GM23338 (cell line): ENCODE results near the gene ZHX3.
A peak's percentile ranks its signal among the peaks of the same experiment; 100 is the strongest.

Experiments used
- CREB1 ChIP-seq: fragments of 250-450 bp; sonication (Bioruptor Pico); IDR thresholded peaks from 2 replicates; pipeline ENCODE4 v1.5.0; 2020; ENCODE audit warnings: low read depth, mild to moderate bottlenecking, moderate library complexity
- EZH2 ChIP-seq: fragments of 200-600 bp; sonication (generic); IDR thresholded peaks from one replicate; pipeline ENCODE4 v1.8.0; 2017; ENCODE audit warnings: antibody characterized with exemption, mild to moderate bottlenecking, low read depth; ENCODE audit not compliant: unreplicated experiment
- EZH2phosphoT487 ChIP-seq: fragments of 200-600 bp; sonication (generic); IDR thresholded peaks from one replicate; pipeline ENCODE4 v1.8.1; 2018; ENCODE audit warnings: antibody characterized with exemption; ENCODE audit not compliant: unreplicated experiment
- JUNB ChIP-seq: IDR thresholded peaks from one replicate; pipeline ENCODE4 v1.6.1; 2016; ENCODE audit warnings: antibody characterized with exemption; ENCODE audit not compliant: unreplicated experiment
- POLR2AphosphoS5 ChIP-seq: IDR thresholded peaks from 2 replicates; pipeline ENCODE4 v1.6.1; 2016; ENCODE audit warnings: antibody characterized with exemption, low read depth
- STAT1 ChIP-seq: IDR thresholded peaks from one replicate; pipeline ENCODE4 v1.6.1; 2016; ENCODE audit warnings: antibody characterized with exemption; ENCODE audit not compliant: unreplicated experiment
- TF ChIP-seq, protein P1 (sequence below), 2 experiments: fragments of 200-600 bp in 1 of 2; sonication (generic) in 1 of 2; conservative IDR thresholded peaks; 2 replicates each; pipeline versions ENCODE4 v1.5.1 to v1.6.1; 2016 to 2017; ENCODE audit warnings: antibody characterized with exemption in 2 of 2, low read depth in 2 of 2, mild to moderate bottlenecking in 2 of 2, moderate library complexity in 1 of 2
- TF ChIP-seq, protein P2 (sequence below): IDR thresholded peaks from one replicate; pipeline ENCODE4 v1.6.1; 2018; ENCODE audit warnings: antibody characterized with exemption; ENCODE audit not compliant: unreplicated experiment
- TF ChIP-seq, protein P3 (sequence below): IDR thresholded peaks from 2 replicates; pipeline ENCODE4 v1.6.1; 2016; ENCODE audit warnings: antibody characterized with exemption
- TF ChIP-seq, protein P4 (sequence below): fragments of 250-450 bp; sonication (Bioruptor Pico); IDR thresholded peaks from 2 replicates; pipeline ENCODE4 v1.5.0; 2020; ENCODE audit warnings: mild to moderate bottlenecking, moderate library complexity

DNA sequence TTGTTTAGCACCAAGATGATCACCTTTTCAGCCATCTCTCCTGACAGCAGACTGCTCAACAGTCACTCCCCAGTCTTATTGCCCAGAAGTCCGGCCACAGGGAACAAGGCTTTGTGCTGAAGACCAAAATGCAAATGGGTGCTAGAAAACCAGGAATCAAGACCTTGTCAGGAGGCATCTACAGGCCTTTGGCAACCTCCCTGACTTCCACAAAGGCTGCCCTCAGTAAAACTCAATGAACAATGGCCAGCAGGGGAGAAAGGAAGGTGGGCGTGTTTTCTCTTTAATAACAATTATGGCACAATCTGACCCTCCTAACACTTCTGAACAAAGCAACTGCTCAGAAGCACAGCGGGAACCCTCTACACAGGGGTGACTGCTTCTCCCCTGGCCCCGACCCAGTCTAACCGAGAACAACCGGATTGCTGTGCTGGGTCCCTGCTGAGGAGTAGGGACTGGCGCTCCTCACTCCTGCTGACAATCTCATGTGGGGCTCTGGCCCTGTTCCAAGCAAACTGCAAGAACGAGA is 138.6 kb downstream of the ZHX3 start:
- TF ChIP-seq, protein P1, sequence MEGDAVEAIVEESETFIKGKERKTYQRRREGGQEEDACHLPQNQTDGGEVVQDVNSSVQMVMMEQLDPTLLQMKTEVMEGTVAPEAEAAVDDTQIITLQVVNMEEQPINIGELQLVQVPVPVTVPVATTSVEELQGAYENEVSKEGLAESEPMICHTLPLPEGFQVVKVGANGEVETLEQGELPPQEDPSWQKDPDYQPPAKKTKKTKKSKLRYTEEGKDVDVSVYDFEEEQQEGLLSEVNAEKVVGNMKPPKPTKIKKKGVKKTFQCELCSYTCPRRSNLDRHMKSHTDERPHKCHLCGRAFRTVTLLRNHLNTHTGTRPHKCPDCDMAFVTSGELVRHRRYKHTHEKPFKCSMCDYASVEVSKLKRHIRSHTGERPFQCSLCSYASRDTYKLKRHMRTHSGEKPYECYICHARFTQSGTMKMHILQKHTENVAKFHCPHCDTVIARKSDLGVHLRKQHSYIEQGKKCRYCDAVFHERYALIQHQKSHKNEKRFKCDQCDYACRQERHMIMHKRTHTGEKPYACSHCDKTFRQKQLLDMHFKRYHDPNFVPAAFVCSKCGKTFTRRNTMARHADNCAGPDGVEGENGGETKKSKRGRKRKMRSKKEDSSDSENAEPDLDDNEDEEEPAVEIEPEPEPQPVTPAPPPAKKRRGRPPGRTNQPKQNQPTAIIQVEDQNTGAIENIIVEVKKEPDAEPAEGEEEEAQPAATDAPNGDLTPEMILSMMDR (conservative IDR thresholded peaks at IDR 0.05; ENCODE audit: low read depth in 2 of 2), result no peak
- TF ChIP-seq POLR2AphosphoS5 (peak; percentile 19; the same call in 1 of the 2 replicates), EZH2 (no peak), EZH2phosphoT487 (no peak), JUNB (no peak), STAT1 (no peak), CREB1 (CRISPR knock-in tag) (no peak)
- TF ChIP-seq, protein P2, sequence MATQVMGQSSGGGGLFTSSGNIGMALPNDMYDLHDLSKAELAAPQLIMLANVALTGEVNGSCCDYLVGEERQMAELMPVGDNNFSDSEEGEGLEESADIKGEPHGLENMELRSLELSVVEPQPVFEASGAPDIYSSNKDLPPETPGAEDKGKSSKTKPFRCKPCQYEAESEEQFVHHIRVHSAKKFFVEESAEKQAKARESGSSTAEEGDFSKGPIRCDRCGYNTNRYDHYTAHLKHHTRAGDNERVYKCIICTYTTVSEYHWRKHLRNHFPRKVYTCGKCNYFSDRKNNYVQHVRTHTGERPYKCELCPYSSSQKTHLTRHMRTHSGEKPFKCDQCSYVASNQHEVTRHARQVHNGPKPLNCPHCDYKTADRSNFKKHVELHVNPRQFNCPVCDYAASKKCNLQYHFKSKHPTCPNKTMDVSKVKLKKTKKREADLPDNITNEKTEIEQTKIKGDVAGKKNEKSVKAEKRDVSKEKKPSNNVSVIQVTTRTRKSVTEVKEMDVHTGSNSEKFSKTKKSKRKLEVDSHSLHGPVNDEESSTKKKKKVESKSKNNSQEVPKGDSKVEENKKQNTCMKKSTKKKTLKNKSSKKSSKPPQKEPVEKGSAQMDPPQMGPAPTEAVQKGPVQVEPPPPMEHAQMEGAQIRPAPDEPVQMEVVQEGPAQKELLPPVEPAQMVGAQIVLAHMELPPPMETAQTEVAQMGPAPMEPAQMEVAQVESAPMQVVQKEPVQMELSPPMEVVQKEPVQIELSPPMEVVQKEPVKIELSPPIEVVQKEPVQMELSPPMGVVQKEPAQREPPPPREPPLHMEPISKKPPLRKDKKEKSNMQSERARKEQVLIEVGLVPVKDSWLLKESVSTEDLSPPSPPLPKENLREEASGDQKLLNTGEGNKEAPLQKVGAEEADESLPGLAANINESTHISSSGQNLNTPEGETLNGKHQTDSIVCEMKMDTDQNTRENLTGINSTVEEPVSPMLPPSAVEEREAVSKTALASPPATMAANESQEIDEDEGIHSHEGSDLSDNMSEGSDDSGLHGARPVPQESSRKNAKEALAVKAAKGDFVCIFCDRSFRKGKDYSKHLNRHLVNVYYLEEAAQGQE, result no peak
- TF ChIP-seq, protein P3, sequence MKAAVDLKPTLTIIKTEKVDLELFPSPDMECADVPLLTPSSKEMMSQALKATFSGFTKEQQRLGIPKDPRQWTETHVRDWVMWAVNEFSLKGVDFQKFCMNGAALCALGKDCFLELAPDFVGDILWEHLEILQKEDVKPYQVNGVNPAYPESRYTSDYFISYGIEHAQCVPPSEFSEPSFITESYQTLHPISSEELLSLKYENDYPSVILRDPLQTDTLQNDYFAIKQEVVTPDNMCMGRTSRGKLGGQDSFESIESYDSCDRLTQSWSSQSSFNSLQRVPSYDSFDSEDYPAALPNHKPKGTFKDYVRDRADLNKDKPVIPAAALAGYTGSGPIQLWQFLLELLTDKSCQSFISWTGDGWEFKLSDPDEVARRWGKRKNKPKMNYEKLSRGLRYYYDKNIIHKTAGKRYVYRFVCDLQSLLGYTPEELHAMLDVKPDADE, result no peak
- TF ChIP-seq, protein P4, sequence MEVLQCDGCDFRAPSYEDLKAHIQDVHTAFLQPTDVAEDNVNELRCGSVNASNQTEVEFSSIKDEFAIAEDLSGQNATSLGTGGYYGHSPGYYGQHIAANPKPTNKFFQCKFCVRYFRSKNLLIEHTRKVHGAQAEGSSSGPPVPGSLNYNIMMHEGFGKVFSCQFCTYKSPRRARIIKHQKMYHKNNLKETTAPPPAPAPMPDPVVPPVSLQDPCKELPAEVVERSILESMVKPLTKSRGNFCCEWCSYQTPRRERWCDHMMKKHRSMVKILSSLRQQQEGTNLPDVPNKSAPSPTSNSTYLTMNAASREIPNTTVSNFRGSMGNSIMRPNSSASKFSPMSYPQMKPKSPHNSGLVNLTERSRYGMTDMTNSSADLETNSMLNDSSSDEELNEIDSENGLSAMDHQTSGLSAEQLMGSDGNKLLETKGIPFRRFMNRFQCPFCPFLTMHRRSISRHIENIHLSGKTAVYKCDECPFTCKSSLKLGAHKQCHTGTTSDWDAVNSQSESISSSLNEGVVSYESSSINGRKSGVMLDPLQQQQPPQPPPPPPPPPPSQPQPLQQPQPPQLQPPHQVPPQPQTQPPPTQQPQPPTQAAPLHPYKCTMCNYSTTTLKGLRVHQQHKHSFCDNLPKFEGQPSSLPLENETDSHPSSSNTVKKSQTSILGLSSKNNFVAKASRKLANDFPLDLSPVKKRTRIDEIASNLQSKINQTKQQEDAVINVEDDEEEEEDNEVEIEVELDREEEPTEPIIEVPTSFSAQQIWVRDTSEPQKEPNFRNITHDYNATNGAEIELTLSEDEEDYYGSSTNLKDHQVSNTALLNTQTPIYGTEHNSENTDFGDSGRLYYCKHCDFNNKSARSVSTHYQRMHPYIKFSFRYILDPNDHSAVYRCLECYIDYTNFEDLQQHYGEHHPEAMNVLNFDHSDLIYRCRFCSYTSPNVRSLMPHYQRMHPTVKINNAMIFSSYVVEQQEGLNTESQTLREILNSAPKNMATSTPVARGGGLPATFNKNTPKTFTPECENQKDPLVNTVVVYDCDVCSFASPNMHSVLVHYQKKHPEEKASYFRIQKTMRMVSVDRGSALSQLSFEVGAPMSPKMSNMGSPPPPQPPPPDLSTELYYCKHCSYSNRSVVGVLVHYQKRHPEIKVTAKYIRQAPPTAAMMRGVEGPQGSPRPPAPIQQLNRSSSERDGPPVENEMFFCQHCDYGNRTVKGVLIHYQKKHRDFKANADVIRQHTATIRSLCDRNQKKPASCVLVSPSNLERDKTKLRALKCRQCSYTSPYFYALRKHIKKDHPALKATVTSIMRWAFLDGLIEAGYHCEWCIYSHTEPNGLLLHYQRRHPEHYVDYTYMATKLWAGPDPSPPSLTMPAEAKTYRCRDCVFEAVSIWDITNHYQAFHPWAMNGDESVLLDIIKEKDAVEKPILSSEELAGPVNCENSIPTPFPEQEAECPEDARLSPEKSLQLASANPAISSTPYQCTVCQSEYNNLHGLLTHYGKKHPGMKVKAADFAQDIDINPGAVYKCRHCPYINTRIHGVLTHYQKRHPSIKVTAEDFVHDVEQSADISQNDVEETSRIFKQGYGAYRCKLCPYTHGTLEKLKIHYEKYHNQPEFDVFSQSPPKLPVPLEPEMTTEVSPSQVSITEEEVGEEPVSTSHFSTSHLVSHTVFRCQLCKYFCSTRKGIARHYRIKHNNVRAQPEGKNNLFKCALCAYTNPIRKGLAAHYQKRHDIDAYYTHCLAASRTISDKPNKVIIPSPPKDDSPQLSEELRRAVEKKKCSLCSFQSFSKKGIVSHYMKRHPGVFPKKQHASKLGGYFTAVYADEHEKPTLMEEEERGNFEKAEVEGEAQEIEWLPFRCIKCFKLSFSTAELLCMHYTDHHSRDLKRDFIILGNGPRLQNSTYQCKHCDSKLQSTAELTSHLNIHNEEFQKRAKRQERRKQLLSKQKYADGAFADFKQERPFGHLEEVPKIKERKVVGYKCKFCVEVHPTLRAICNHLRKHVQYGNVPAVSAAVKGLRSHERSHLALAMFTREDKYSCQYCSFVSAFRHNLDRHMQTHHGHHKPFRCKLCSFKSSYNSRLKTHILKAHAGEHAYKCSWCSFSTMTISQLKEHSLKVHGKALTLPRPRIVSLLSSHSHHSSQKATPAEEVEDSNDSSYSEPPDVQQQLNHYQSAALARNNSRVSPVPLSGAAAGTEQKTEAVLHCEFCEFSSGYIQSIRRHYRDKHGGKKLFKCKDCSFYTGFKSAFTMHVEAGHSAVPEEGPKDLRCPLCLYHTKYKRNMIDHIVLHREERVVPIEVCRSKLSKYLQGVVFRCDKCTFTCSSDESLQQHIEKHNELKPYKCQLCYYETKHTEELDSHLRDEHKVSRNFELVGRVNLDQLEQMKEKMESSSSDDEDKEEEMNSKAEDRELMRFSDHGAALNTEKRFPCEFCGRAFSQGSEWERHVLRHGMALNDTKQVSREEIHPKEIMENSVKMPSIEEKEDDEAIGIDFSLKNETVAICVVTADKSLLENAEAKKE (CRISPR knock-in tag), result no peak
